ENCODE results near the gene OBP2A.
"Not testable (repeated sequence)": the region's sequence is repeated elsewhere in the genome, so short reads cannot be mapped to it uniquely, and the experiment has no call there.

The OBP2A gene

GRCh38 chr9:135528842-135529435 lies 17.0 kb upstream of the OBP2A start:
- not testable (repeated sequence) for DNase-seq

- DNase-seq, result no peak
These were observed 15.8 kb upstream of the OBP2A start for GRCh38 chr9:135530146-135530545.

GRCh38 chr9:135531096-135531495 lies 14.8 kb upstream of the OBP2A start:
- DNase-seq, result no peak

GRCh38 chr9:135533113-135533512 lies 12.8 kb upstream of the OBP2A start:
- no peak for DNase-seq

GRCh38 chr9:135533674-135534073 lies 12.3 kb upstream of the OBP2A start:
- DNase-seq, result no peak

GRCh38 chr9:135534192-135534711 lies 11.7 kb upstream of the OBP2A start:
- not testable (repeated sequence) for DNase-seq

- not testable (repeated sequence) for DNase-seq
These were observed 11.1 kb upstream of the OBP2A start for GRCh38 chr9:135534826-135535225.

- DNase-seq, result not testable (repeated sequence)
These were observed 10.3 kb upstream of the OBP2A start for GRCh38 chr9:135535631-135536030.

- DNase-seq, result no peak
These were observed 9.7 kb upstream of the OBP2A start for GRCh38 chr9:135536216-135536615.

- DNase-seq, result not testable (repeated sequence)
These were observed 2.5 kb upstream of the OBP2A start for GRCh38 chr9:135543262-135543894.

GRCh38 chr9:135544981-135545635 lies 818 bp upstream of the OBP2A start:
- no peak for DNase-seq

GRCh38 chr9:135546792-135547617 lies 1.1 kb downstream of the OBP2A start:
- not testable (repeated sequence) for DNase-seq

- DNase-seq, result no peak
These were observed 2.1 kb downstream of the OBP2A start for GRCh38 chr9:135547756-135548736.

- not testable (repeated sequence) for DNase-seq
These were observed 3.8 kb downstream of the OBP2A start for GRCh38 chr9:135549478-135550343.

GRCh38 chr9:135550344-135550918 lies 4.5 kb downstream of the OBP2A start:
- no peak for DNase-seq

- DNase-seq, result no peak
These were observed 5.1 kb downstream of the OBP2A start for GRCh38 chr9:135551031-135551430.

GRCh38 chr9:135551456-135551855 lies 5.5 kb downstream of the OBP2A start:
- no peak for DNase-seq

- DNase-seq, result no peak
These were observed 6.2 kb downstream of the OBP2A start for GRCh38 chr9:135552021-135552697.

GRCh38 chr9:135552698-135553171 lies 6.8 kb downstream of the OBP2A start:
- DNase-seq, result no peak

GRCh38 chr9:135554718-135555117 lies 8.8 kb downstream of the OBP2A start:
- no peak for DNase-seq
